ENCODE measurements around the gene SUPT4H1.

DNA sequence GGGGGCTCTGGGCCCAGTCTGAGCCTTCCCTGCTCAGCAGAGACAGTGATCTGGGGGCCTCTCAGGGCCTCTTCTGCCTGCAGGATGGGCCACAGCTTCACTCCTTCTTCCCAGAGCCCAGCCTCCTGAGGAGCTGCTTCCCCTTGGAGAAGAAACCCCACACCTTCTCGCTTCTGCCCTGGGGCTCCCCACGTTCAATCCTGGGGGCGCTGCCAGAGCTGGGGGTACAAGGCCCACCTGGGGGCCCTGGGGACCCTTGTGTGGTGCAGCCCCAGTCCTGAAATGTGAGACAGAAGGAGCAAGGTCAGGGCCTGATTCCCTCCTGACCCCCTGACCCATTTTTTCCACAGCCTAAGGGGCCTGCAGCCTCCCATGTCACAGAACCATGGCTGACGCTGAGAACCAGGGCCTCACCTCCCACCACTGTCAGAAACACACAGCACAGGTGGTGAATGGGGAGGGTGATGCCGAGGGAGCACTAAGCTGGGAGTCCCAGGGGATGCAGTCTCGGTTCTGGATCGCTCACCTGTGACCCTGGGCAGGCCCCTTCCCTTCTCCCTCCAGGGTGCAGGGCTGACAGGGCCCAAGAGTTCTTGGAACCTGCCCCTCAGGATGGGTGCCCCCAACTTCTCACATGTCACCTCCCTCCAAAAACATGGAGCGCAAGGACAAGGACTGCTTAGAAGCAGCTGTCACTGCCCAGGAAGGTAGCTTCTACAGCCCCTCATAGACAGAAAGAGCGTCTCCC is 49.7 kb downstream of the SUPT4H1 start:
- TF ChIP-seq, protein P1, sequence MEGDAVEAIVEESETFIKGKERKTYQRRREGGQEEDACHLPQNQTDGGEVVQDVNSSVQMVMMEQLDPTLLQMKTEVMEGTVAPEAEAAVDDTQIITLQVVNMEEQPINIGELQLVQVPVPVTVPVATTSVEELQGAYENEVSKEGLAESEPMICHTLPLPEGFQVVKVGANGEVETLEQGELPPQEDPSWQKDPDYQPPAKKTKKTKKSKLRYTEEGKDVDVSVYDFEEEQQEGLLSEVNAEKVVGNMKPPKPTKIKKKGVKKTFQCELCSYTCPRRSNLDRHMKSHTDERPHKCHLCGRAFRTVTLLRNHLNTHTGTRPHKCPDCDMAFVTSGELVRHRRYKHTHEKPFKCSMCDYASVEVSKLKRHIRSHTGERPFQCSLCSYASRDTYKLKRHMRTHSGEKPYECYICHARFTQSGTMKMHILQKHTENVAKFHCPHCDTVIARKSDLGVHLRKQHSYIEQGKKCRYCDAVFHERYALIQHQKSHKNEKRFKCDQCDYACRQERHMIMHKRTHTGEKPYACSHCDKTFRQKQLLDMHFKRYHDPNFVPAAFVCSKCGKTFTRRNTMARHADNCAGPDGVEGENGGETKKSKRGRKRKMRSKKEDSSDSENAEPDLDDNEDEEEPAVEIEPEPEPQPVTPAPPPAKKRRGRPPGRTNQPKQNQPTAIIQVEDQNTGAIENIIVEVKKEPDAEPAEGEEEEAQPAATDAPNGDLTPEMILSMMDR (IDR thresholded peaks at IDR 0.05), result no peak
- TF ChIP-seq EZH2 (IDR thresholded peaks at IDR 0.05; ENCODE audit: borderline replicate concordance, insufficient read depth, low read depth, low read length, poor library complexity, severe bottlenecking), result no peak
